Esophagus mucosa (tissue), 1 donor: Measurements from ENCODE around the gene RASGRF1. TPM values are rescaled to one million over a fixed set of nuclear protein-coding genes. Genes with fewer than 3 reads are reported as not detected.
"Not testable (repeated sequence)": the region's sequence is repeated elsewhere in the genome, so short reads cannot be mapped to it uniquely, and the experiment has no call there.

Experiments
- ATAC-seq: fragments of 200-7000 bp; cut with Tn5 transposase; one replicate; pipeline ENCODE4 v1.9.1; 2020
- total RNA-seq: library from RNA; stranded (reverse); gene quantifications from one replicate; pipeline ENCODE4 v1.2.4, GENCODE V29; 2023
- donor health status: DM: yes; HTN: yes; CAD: no.

RASGRF1 gene
- total RNA-seq, 1 donor from 2014 or later: 0.12 TPM

- peak; percentile 31 for ATAC-seq
Observed at GRCh38 chr15:78929536-78930264, 160.9 kb downstream of the RASGRF1 start.

- no peak for ATAC-seq
Observed at GRCh38 chr15:78928616-78929093, 161.9 kb downstream of the RASGRF1 start.

GRCh38 chr15:78928176-78928575 is 162.4 kb downstream of the RASGRF1 start:
- ATAC-seq: not testable (repeated sequence)

- ATAC-seq: peak; percentile 67
Observed at GRCh38 chr15:78927077-78927790, 163.3 kb downstream of the RASGRF1 start.

- ATAC-seq: no peak
Observed at GRCh38 chr15:78925956-78926743, 164.4 kb downstream of the RASGRF1 start.

- no peak for ATAC-seq
Observed at GRCh38 chr15:78925076-78925624, 165.4 kb downstream of the RASGRF1 start.

- no peak for ATAC-seq
Observed at GRCh38 chr15:78923480-78924360, 166.9 kb downstream of the RASGRF1 start.

- no peak for ATAC-seq
Observed at GRCh38 chr15:78923015-78923414, 167.6 kb downstream of the RASGRF1 start.

- no peak for ATAC-seq
Observed at GRCh38 chr15:78922527-78922926, 168.1 kb downstream of the RASGRF1 start.

GRCh38 chr15:78921940-78922339 is 168.6 kb downstream of the RASGRF1 start:
- no peak for ATAC-seq

- no peak for ATAC-seq
Observed at GRCh38 chr15:78921517-78921916, 169.1 kb downstream of the RASGRF1 start.

- ATAC-seq: no peak
Observed at GRCh38 chr15:78917888-78918287, 172.7 kb downstream of the RASGRF1 start.

- no peak for ATAC-seq
Observed at GRCh38 chr15:78916088-78916487, 174.5 kb downstream of the RASGRF1 start.

GRCh38 chr15:78915341-78916087 is 175.1 kb downstream of the RASGRF1 start:
- ATAC-seq: peak; percentile 85

- ATAC-seq: peak; percentile 60
Observed at GRCh38 chr15:78914027-78914764, 176.4 kb downstream of the RASGRF1 start.

GRCh38 chr15:78913012-78913411 is 177.6 kb downstream of the RASGRF1 start:
- ATAC-seq: no peak

- no peak for ATAC-seq
Observed at GRCh38 chr15:78912316-78912715, 178.3 kb downstream of the RASGRF1 start.

- no peak for ATAC-seq
Observed at GRCh38 chr15:78910271-78910670, 180.3 kb downstream of the RASGRF1 start.
